HL-60 (cell line): ENCODE measurements around the gene DYSF.

ENCODE experiments used
- CTCF ChIP-seq: IDR thresholded peaks from one replicate; pipeline ENCODE4 v1.5.1; 2011; ENCODE audit warnings: low read length, control low read depth, inconsistent platforms; ENCODE audit not compliant: insufficient read depth
- GABPA ChIP-seq: IDR thresholded peaks from 2 replicates; pipeline ENCODE4 v1.6.1; 2012; ENCODE audit warnings: low read depth

- TF ChIP-seq CTCF: no peak
- TF ChIP-seq GABPA: no peak
Measured at GRCh38 chr2:71463342-71463654, 9.9 kb downstream of the DYSF start.
